Measurements from ENCODE around the gene BICRA. TPM values are rescaled to one million over a fixed set of nuclear protein-coding genes. Genes with fewer than 3 reads are reported as not detected.

Gene BICRA
- total RNA-seq, 1 experiment from 2014 or later, result 0.95 TPM

GRCh38 chr19:47695533-47696262 lies 86.8 kb downstream of the BICRA start:
- Histone ChIP-seq H3K4me3 (no peak overlapping the region), H3K36me3 (peaks cover 10% of the 10 kb centered on the region), H3K9me3 (replicated peaks) (no peaks in the 10 kb centered on the region), H3K4me1 (no peaks in the 10 kb centered on the region), H3K27ac (no peak overlapping the region), H3K27me3 (no peaks in the 10 kb centered on the region)
- DNase-seq, result no peak

GRCh38 chr19:47696635-47697034 lies 87.7 kb downstream of the BICRA start:
- peaks cover 13% of the 10 kb centered on the region for H3K36me3 ChIP-seq

GRCh38 chr19:47697863-47698609 lies 89.1 kb downstream of the BICRA start:
- Histone ChIP-seq H3K4me3 (no peak overlapping the region), H3K4me1 (no peaks in the 10 kb centered on the region), H3K27ac (no peak overlapping the region)

More at GRCh38 chr19:47696635-47697034, 87.7 kb downstream of the BICRA start:
- Histone ChIP-seq H3K27ac (no peak overlapping the region), H3K4me1 (no peaks in the 10 kb centered on the region), H3K27me3 (no peaks in the 10 kb centered on the region), H3K4me3 (no peak overlapping the region), H3K9me3 (replicated peaks) (no peaks in the 10 kb centered on the region)
- DNase-seq, result no peak

GRCh38 chr19:47698631-47699359 lies 89.9 kb downstream of the BICRA start:
- Histone ChIP-seq H3K27me3 (no peaks in the 10 kb centered on the region), H3K4me3 (no peak overlapping the region), H3K4me1 (no peaks in the 10 kb centered on the region), H3K9me3 (replicated peaks) (no peaks in the 10 kb centered on the region), H3K27ac (no peak overlapping the region), H3K36me3 (peaks cover 13% of the 10 kb centered on the region)
- no peak for DNase-seq

More at GRCh38 chr19:47697863-47698609, 89.1 kb downstream of the BICRA start:
- Histone ChIP-seq H3K27me3 (no peaks in the 10 kb centered on the region), H3K36me3 (peaks cover 13% of the 10 kb centered on the region), H3K9me3 (replicated peaks) (no peaks in the 10 kb centered on the region)
- DNase-seq, result peak; percentile 70 to 82

GRCh38 chr19:47699360-47699917 lies 90.5 kb downstream of the BICRA start:
- Histone ChIP-seq H3K27ac (no peak overlapping the region), H3K36me3 (peaks cover 13% of the 10 kb centered on the region), H3K27me3 (no peaks in the 10 kb centered on the region), H3K4me3 (no peak overlapping the region), H3K4me1 (no peaks in the 10 kb centered on the region), H3K9me3 (replicated peaks) (no peaks in the 10 kb centered on the region)
- DNase-seq, result peak; percentile 62 to 71

GRCh38 chr19:47700934-47701716 lies 92.2 kb downstream of the BICRA start:
- Histone ChIP-seq H3K36me3 (peaks cover 13% of the 10 kb centered on the region), H3K4me1 (no peaks in the 10 kb centered on the region), H3K27me3 (no peaks in the 10 kb centered on the region), H3K4me3 (no peak overlapping the region), H3K9me3 (replicated peaks) (no peaks in the 10 kb centered on the region), H3K27ac (no peak overlapping the region)
- no peak for DNase-seq

- H3K4me3 ChIP-seq, result no peak overlapping the region
- H3K36me3 ChIP-seq, result peaks cover 13% of the 10 kb centered on the region
- no peak overlapping the region for H3K27ac ChIP-seq
- no peak for DNase-seq
- H3K9me3 ChIP-seq (replicated peaks), result no peaks in the 10 kb centered on the region
- H3K4me1 ChIP-seq, result no peaks in the 10 kb centered on the region
- no peaks in the 10 kb centered on the region for H3K27me3 ChIP-seq
Observed at GRCh38 chr19:47701717-47702552, 93.0 kb downstream of the BICRA start.

- Histone ChIP-seq H3K27me3 (no peaks in the 10 kb centered on the region), H3K4me1 (no peaks in the 10 kb centered on the region), H3K9me3 (replicated peaks) (no peaks in the 10 kb centered on the region), H3K27ac (no peak overlapping the region), H3K4me3 (no peak overlapping the region), H3K36me3 (peaks cover 13% of the 10 kb centered on the region)
- no peak for DNase-seq
Observed at GRCh38 chr19:47702671-47703070, 93.7 kb downstream of the BICRA start.

GRCh38 chr19:47703301-47703700 lies 94.4 kb downstream of the BICRA start:
- no peaks in the 10 kb centered on the region for H3K9me3 ChIP-seq (replicated peaks)
- no peak overlapping the region for H3K4me3 ChIP-seq
- no peaks in the 10 kb centered on the region for H3K4me1 ChIP-seq
- H3K36me3 ChIP-seq, result peaks cover 13% of the 10 kb centered on the region
- H3K27ac ChIP-seq, result no peak overlapping the region
- no peak for DNase-seq
- H3K27me3 ChIP-seq, result no peaks in the 10 kb centered on the region

GRCh38 chr19:47704024-47704423 lies 95.1 kb downstream of the BICRA start:
- Histone ChIP-seq H3K4me1 (no peaks in the 10 kb centered on the region), H3K27me3 (no peaks in the 10 kb centered on the region), H3K27ac (no peak overlapping the region), H3K9me3 (replicated peaks) (no peaks in the 10 kb centered on the region), H3K4me3 (no peak overlapping the region), H3K36me3 (peaks cover 12% of the 10 kb centered on the region)
- DNase-seq, result no peak

GRCh38 chr19:47704656-47705055 lies 95.7 kb downstream of the BICRA start:
- no peak overlapping the region for H3K4me3 ChIP-seq
- H3K4me1 ChIP-seq, result no peaks in the 10 kb centered on the region
- peaks cover 7% of the 10 kb centered on the region for H3K36me3 ChIP-seq
- DNase-seq, result no peak
- no peak overlapping the region for H3K27ac ChIP-seq
- no peaks in the 10 kb centered on the region; the same call in 1 of the 2 replicates for H3K27me3 ChIP-seq
- H3K9me3 ChIP-seq (replicated peaks), result no peaks in the 10 kb centered on the region

GRCh38 chr19:47707135-47707925 lies 98.4 kb downstream of the BICRA start:
- Histone ChIP-seq H3K36me3 (no peaks in the 10 kb centered on the region), H3K4me1 (no peaks in the 10 kb centered on the region), H3K27me3 (no peaks in the 10 kb centered on the region; the same call in 1 of the 2 replicates), H3K4me3 (no peak overlapping the region), H3K27ac (no peak overlapping the region), H3K9me3 (replicated peaks) (no peaks in the 10 kb centered on the region)
- peak; percentile 78 to 89 for DNase-seq

All from SJCRH30 (cell line).